Body of pancreas (tissue), 4 donors: ENCODE measurements around the gene HES7. TPM values are rescaled to one million over a fixed set of nuclear protein-coding genes. Genes with fewer than 3 reads are reported as not detected.

Experiments
- ATAC-seq: fragments of 150-250 bp; one replicate; pipeline ENCODE4 v1.9.1; 2016
- DNase-seq, 4 donors: peaks; one replicate each; pipeline ENCODE4 v3.0.0-alpha.2; 2019
- H3K27ac ChIP-seq, 4 donors: fragments of 200-600 bp; sonication (generic); 1 replicate in 3 of 4; 2 replicates in 1 of 4; pipeline versions ENCODE4 v1.5.1 to v1.6.1; 2016 to 2019; ENCODE audit warnings: mild to moderate bottlenecking in 1 of 4, mixed read lengths in 1 of 4, moderate library complexity in 1 of 4
- H3K27me3 ChIP-seq, 2 donors: fragments of 200-600 bp; sonication (generic); one replicate each; pipeline ENCODE4 v1.6.0; 2016; ENCODE audit warnings: mild to moderate bottlenecking in 1 of 2
- H3K36me3 ChIP-seq, 2 donors: fragments of 200-600 bp; sonication (generic); replicated peaks in 1 of 2; 2 replicates each; pipeline ENCODE4 v1.5.1; 2016; ENCODE audit warnings: low read depth in 2 of 2; ENCODE audit not compliant: insufficient read depth in 1 of 2
- H3K4me1 ChIP-seq: fragments of 200-600 bp; sonication (generic); one replicate; pipeline ENCODE4 v1.6.0; 2016
- H3K4me3 ChIP-seq, 2 donors: fragments of 200-600 bp; sonication (generic); 1 replicate in 1 of 2; 2 replicates in 1 of 2; pipeline ENCODE4 v1.5.1; 2016 to 2019
- H3K9me3 ChIP-seq, 3 donors: fragments of 200-600 bp; sonication (generic); 1 replicate in 2 of 3; 2 replicates in 1 of 3; pipeline ENCODE4 v1.5.1; 2016
- POLR2A ChIP-seq, 3 donors: fragments of 450-650 bp; IDR thresholded peaks; one replicate each; pipeline ENCODE4 v1.6.1; 2016; ENCODE audit warnings: antibody characterized with exemption in 3 of 3, mild to moderate bottlenecking in 2 of 3
- WGBS, 2 donors: methylation state at CpG; one replicate each; pipeline ENCODE4 v1.1.5; 2017; 5-methylcytosine and 5-hydroxymethylcytosine counted together
- intact Hi-C: fragments of 100-400 bp; cut with DNase I; formaldehyde crosslinking; loops from one replicate; pipeline ENCODE4 v1.15.1; 2023
- total RNA-seq, 2 donors: library from RNA; depleted of rRNA; stranded (reverse); fragments of >200 nt; gene quantifications; one replicate each; pipeline ENCODE4 v1.1.0, GENCODE V29; 2016
- TF ChIP-seq, protein P1 (sequence below), 7 experiments: fragments of 450-650 bp in 4 of 7; fragments of 200-600 bp in 3 of 7; sonication (generic) in 3 of 7; IDR thresholded peaks; one replicate each; pipeline ENCODE4 v1.5.1; 2016 to 2019; ENCODE audit warnings: antibody characterized with exemption in 7 of 7

Gene HES7
- total RNA-seq, 2 donors from 2014 or later: not detected

DNA sequence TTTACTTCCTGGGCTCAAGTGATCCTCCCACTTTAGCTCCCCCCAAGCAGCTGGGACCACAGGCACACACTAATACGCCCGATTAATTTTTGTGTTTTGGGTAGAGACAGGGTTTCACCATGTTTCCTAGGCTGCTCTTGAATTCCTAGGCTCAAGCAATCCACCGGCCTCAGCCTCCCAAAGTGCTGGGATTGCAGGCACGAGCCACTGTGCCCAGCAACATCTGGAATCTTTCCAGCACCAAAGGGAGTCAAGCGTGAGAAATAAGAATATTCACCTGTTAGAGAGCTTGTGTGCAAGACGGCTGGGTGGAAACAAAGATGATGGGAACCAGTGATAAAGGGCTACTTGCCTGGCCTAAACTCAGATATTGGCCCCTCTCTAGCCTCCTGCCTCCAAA, 22.2 kb downstream of the HES7 start:
- TF ChIP-seq, protein P1, sequence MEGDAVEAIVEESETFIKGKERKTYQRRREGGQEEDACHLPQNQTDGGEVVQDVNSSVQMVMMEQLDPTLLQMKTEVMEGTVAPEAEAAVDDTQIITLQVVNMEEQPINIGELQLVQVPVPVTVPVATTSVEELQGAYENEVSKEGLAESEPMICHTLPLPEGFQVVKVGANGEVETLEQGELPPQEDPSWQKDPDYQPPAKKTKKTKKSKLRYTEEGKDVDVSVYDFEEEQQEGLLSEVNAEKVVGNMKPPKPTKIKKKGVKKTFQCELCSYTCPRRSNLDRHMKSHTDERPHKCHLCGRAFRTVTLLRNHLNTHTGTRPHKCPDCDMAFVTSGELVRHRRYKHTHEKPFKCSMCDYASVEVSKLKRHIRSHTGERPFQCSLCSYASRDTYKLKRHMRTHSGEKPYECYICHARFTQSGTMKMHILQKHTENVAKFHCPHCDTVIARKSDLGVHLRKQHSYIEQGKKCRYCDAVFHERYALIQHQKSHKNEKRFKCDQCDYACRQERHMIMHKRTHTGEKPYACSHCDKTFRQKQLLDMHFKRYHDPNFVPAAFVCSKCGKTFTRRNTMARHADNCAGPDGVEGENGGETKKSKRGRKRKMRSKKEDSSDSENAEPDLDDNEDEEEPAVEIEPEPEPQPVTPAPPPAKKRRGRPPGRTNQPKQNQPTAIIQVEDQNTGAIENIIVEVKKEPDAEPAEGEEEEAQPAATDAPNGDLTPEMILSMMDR (IDR thresholded peaks at IDR 0.05): no peak
- TF ChIP-seq POLR2A (IDR thresholded peaks at IDR 0.05): no peak
- ATAC-seq: no peak

DNA sequence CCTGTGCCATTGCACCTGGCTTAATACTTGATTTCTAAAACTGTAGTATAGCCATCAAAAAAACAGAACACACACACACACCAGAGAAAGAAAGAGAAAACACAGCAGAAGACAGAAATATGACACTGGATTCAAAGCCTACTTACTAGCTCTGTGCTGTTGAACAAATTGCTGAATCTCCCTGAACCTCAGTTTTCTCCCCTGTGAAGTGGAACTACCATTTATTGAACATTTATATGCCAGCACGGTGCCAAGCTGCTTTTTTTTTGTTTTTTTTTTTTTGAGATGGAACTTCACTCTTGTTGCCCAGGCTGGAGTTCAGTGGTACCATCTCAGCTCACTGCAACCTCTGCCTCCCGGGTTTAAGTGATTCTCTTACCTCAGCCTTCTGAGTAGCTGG, 23.1 kb downstream of the HES7 start:
- no peaks in the 10 kb centered on the region for H3K9me3 ChIP-seq
- WGBS, 2 donors: 62 to 83% methylated on average over 2 of the region's 2 CpGs
- H3K4me3 ChIP-seq: no peak overlapping the region
- intact Hi-C loops: no loop called here
- TF ChIP-seq, protein P1 (IDR thresholded peaks at IDR 0.05): no peak
- TF ChIP-seq POLR2A (IDR thresholded peaks at IDR 0.05): no peak
- H3K27ac ChIP-seq: no peak overlapping the region
- H3K36me3 ChIP-seq: no peaks in the 10 kb centered on the region
- no peaks in the 10 kb centered on the region for H3K4me1 ChIP-seq
- H3K27me3 ChIP-seq: no peaks in the 10 kb centered on the region
- ATAC-seq: no peak
- DNase-seq: no peak

More for the DNA sequence above, 22.2 kb downstream of the HES7 start:
- H3K27ac ChIP-seq: no peak overlapping the region
- 61 to 76% methylated on average over 6 of the region's 6 CpGs for WGBS, 2 donors
- no peaks in the 10 kb centered on the region for H3K36me3 ChIP-seq
- H3K4me1 ChIP-seq: no peaks in the 10 kb centered on the region
- DNase-seq: no peak
- no peak overlapping the region for H3K4me3 ChIP-seq
- no peaks in the 10 kb centered on the region for H3K9me3 ChIP-seq
- intact Hi-C loops: no loop called here
- H3K27me3 ChIP-seq: no peaks in the 10 kb centered on the region

- no peak overlapping the region for H3K27ac ChIP-seq
- H3K36me3 ChIP-seq: no peaks in the 10 kb centered on the region
- no peaks in the 10 kb centered on the region for H3K4me1 ChIP-seq
- no peaks in the 10 kb centered on the region for H3K9me3 ChIP-seq
- no peaks in the 10 kb centered on the region for H3K27me3 ChIP-seq
- TF ChIP-seq, protein P1 (IDR thresholded peaks at IDR 0.05): no peak
- TF ChIP-seq POLR2A (IDR thresholded peaks at IDR 0.05): no peak
- WGBS, 2 donors: 27 to 31% methylated on average over 2 of the region's 2 CpGs
- H3K4me3 ChIP-seq: no peak overlapping the region
- no peak for DNase-seq
- ATAC-seq: no peak
- intact Hi-C loops: no loop called here
Observed at GRCh38 chr17:8100111-8100510, 23.8 kb downstream of the HES7 start.

GRCh38 chr17:8096541-8096940, 27.4 kb downstream of the HES7 start:
- H3K9me3 ChIP-seq: no peaks in the 10 kb centered on the region
- WGBS, 2 donors: 70 to 74% methylated on average over 5 to 8 of the region's 8 CpGs
- no peak overlapping the region for H3K4me3 ChIP-seq
- intact Hi-C loops: no loop called here
- H3K27me3 ChIP-seq: no peaks in the 10 kb centered on the region
- H3K27ac ChIP-seq: no peak overlapping the region
- TF ChIP-seq, protein P1 (IDR thresholded peaks at IDR 0.05): no peak
- TF ChIP-seq POLR2A (IDR thresholded peaks at IDR 0.05): no peak
- H3K36me3 ChIP-seq: no peaks in the 10 kb centered on the region
- ATAC-seq: no peak
- no peak for DNase-seq
- H3K4me1 ChIP-seq: no peaks in the 10 kb centered on the region

DNA sequence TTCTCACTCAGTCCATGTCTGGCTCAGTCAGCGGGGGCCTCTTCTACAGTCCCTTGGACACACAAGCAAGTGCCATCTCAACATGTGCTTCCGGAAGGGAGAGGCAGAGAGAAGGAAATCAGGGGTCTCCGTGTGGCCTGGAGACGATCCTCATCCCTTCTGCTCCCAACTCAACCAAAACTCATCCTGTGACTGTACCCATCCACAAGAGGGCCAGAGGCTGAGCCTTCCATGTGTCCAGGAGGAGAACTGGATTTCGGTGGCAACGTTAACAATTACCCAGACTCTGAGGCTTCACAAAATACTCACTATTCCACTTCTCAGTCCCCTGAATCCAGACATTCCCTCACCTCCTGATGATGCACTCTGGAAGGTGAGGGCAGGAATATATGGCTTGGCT, 28.5 kb downstream of the HES7 start:
- H3K27me3 ChIP-seq: no peaks in the 10 kb centered on the region
- no peak for TF ChIP-seq POLR2A (IDR thresholded peaks at IDR 0.05)
- TF ChIP-seq, protein P1 (IDR thresholded peaks at IDR 0.05): no peak
- H3K36me3 ChIP-seq: no peaks in the 10 kb centered on the region
- H3K9me3 ChIP-seq: no peaks in the 10 kb centered on the region
- intact Hi-C loops: no loop called here
- no peaks in the 10 kb centered on the region for H3K4me1 ChIP-seq
- 58 to 61% methylated on average over 6 of the region's 6 CpGs for WGBS, 2 donors
- no peak for ATAC-seq
- no peak overlapping the region for H3K4me3 ChIP-seq
- no peak for DNase-seq
- no peak overlapping the region for H3K27ac ChIP-seq
